OCI-LY7 (cell line): ENCODE results near the gene OR1J1. TPM values are rescaled to one million over a fixed set of nuclear protein-coding genes. Genes with fewer than 3 reads are reported as not detected.

Experiments
- BruUV-seq: library from RNA; stranded (reverse); fragments of 400-500 nt; replicated peaks from 2 replicates; lab custom pipeline; 2021; lab: Mats Ljungman, UMichigan
- CTCF ChIA-PET: fragments of 300-600 bp; sonication (Branson Sonifier 250); formaldehyde crosslinking; loops from one replicate; lab custom pipeline; 2022; ENCODE audit warnings: antibody characterized with exemption; ENCODE audit not compliant: unreplicated experiment; lab: Charles Lee
- POLR2A ChIA-PET: fragments of 300-600 bp; sonication (Branson Sonifier 250); formaldehyde crosslinking; loops from one replicate; lab custom pipeline; 2022; ENCODE audit warnings: antibody characterized with exemption; lab: Charles Lee
- DNase-seq: peaks from one replicate; pipeline ENCODE4 v3.0.0-alpha.2; 2015; ENCODE audit warnings: low spot score
- H2AFZ ChIP-seq: fragments of 200-600 bp; sonication (generic), shearing (Covaris generic); 2 replicates; pipeline ENCODE4 v1.6.1; 2014; ENCODE audit warnings: mild to moderate bottlenecking, antibody characterized with exemption, low read length, moderate library complexity
- H3K27ac ChIP-seq: fragments of 200-600 bp; sonication (generic); 2 replicates; pipeline ENCODE4 v1.5.1; 2014; ENCODE audit warnings: mixed run types, low read depth, mild to moderate bottlenecking, moderate library complexity, low read length, inconsistent platforms; ENCODE audit not compliant: poor library complexity, severe bottlenecking
- H3K36me3 ChIP-seq: fragments of 200-600 bp; sonication (generic); 2 replicates; pipeline ENCODE4 v1.6.1; 2014; ENCODE audit warnings: mild to moderate bottlenecking, antibody characterized with exemption, low read length, moderate library complexity, mixed read lengths; ENCODE audit not compliant: insufficient read depth
- H3K4me1 ChIP-seq: fragments of 200-600 bp; sonication (generic); 2 replicates; pipeline ENCODE4 v1.5.1; 2014; ENCODE audit warnings: mild to moderate bottlenecking, low read length; ENCODE audit not compliant: insufficient read depth, poor library complexity, severe bottlenecking
- H3K4me2 ChIP-seq: fragments of 200-600 bp; sonication (generic); 2 replicates; pipeline ENCODE4 v1.6.1; 2014; ENCODE audit warnings: mild to moderate bottlenecking, low read length
- H3K4me3 ChIP-seq: fragments of 200-600 bp; sonication (generic); 2 replicates; pipeline ENCODE4 v1.5.1; 2014; ENCODE audit warnings: mild to moderate bottlenecking, low read depth, low read length; ENCODE audit not compliant: poor library complexity, severe bottlenecking
- H3K79me2 ChIP-seq: fragments of 200-600 bp; sonication (generic); 2 replicates; pipeline ENCODE4 v1.6.1; 2016; ENCODE audit warnings: low read depth, mild to moderate bottlenecking, low read length, moderate library complexity, mixed read lengths; ENCODE audit not compliant: insufficient read depth
- H3K9me2 ChIP-seq: fragments of 200-600 bp; sonication (generic); 2 replicates; pipeline ENCODE4 v1.6.1; 2016; ENCODE audit warnings: mild to moderate bottlenecking, low read length, mixed read lengths; ENCODE audit not compliant: insufficient read depth
- H3K9me3 ChIP-seq: fragments of 200-600 bp; sonication (generic); 2 replicates; pipeline ENCODE4 v1.6.1; 2014; ENCODE audit warnings: mild to moderate bottlenecking, mixed run types, low read length, mixed read lengths
- H4K20me1 ChIP-seq: fragments of 200-600 bp; sonication (generic); 2 replicates; pipeline ENCODE4 v1.6.1; 2014; ENCODE audit warnings: mild to moderate bottlenecking, antibody characterized with exemption, low read length, moderate library complexity, mixed read lengths; ENCODE audit not compliant: insufficient read depth
- EZH2phosphoT487 ChIP-seq: fragments of 200-600 bp; sonication (generic); IDR thresholded peaks from 2 replicates; pipeline ENCODE4 v1.6.1; 2018; ENCODE audit warnings: low read depth, borderline replicate concordance, mild to moderate bottlenecking, mixed run types, antibody characterized with exemption, low read length, moderate library complexity, mixed read lengths
- intact Hi-C: fragments of 100-400 bp; cut with micrococcal nuclease; formaldehyde crosslinking; loops from one replicate; pipeline ENCODE4 v1.10.0; 2022; ENCODE audit not compliant: unreplicated experiment
- total RNA-seq, 2 experiments: library from RNA; depleted of rRNA in 1 of 2; stranded (reverse); fragments of >200 nt in 1 of 2; shearing (Covaris generic) in 1 of 2; gene quantifications; 2 replicates each; pipeline ENCODE4 v1.2.3, GENCODE V29; 2014 to 2022
- TF ChIP-seq, protein P1 (sequence below): fragments of 200-600 bp; sonication (generic); conservative IDR thresholded peaks from 2 replicates; pipeline ENCODE4 v1.5.1; 2014; ENCODE audit warnings: mild to moderate bottlenecking, antibody characterized with exemption, low read length, moderate library complexity, mixed read lengths

Gene OR1J1
- total RNA-seq, 2 experiments from 2014 or later: not detected

- H3K4me3 ChIP-seq: no peak overlapping the region
- 0 out of 2 replicates have a peak, but pooled peaks cover 3% of the 10 kb centered on the region for H3K9me3 ChIP-seq
- ChIA-PET CTCF (no interaction called here), POLR2A (no interaction called here)
- H3K79me2 ChIP-seq: no peaks in the 10 kb centered on the region
- no peaks in the 10 kb centered on the region for H3K4me1 ChIP-seq
- H2AFZ ChIP-seq: no peak overlapping the region
- H3K36me3 ChIP-seq: no peaks in the 10 kb centered on the region
- no peaks in the 10 kb centered on the region for H3K9me2 ChIP-seq
- intact Hi-C loops: no loop called here
- no peaks in the 10 kb centered on the region for H4K20me1 ChIP-seq
- BruUV-seq: no TSS peak
- H3K27ac ChIP-seq: no peak overlapping the region
- DNase-seq: no peak
- TF ChIP-seq EZH2phosphoT487: no peak
- TF ChIP-seq, protein P1, sequence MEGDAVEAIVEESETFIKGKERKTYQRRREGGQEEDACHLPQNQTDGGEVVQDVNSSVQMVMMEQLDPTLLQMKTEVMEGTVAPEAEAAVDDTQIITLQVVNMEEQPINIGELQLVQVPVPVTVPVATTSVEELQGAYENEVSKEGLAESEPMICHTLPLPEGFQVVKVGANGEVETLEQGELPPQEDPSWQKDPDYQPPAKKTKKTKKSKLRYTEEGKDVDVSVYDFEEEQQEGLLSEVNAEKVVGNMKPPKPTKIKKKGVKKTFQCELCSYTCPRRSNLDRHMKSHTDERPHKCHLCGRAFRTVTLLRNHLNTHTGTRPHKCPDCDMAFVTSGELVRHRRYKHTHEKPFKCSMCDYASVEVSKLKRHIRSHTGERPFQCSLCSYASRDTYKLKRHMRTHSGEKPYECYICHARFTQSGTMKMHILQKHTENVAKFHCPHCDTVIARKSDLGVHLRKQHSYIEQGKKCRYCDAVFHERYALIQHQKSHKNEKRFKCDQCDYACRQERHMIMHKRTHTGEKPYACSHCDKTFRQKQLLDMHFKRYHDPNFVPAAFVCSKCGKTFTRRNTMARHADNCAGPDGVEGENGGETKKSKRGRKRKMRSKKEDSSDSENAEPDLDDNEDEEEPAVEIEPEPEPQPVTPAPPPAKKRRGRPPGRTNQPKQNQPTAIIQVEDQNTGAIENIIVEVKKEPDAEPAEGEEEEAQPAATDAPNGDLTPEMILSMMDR: no peak
- no peak overlapping the region for H3K4me2 ChIP-seq
Observed at GRCh38 chr9:122442568-122442967, 35.2 kb downstream of the OR1J1 start.

Other genes with a start within 250 kb of the OR1J1 start
- gene LHX6, start 249.0 kb downstream of the OR1J1 start, total RNA-seq (2014; rRNA removed; shearing (Covaris generic)): not detected in 2 replicates
- not detected in 2 replicates for gene LHX6, start 249.0 kb downstream of the OR1J1 start, total RNA-seq (2022)
- gene RBM18, start 213.1 kb downstream of the OR1J1 start, total RNA-seq (2014; rRNA removed; shearing (Covaris generic)): 7.2 and 8.3 TPM in 2 replicates
- 21.1 and 22.2 TPM in 2 replicates for gene RBM18, start 213.1 kb downstream of the OR1J1 start, total RNA-seq (2022)
- gene MRRF, start 213.0 kb downstream of the OR1J1 start, total RNA-seq (2014; rRNA removed; shearing (Covaris generic)): 38.7 and 46.1 TPM in 2 replicates
- 48.2 and 53.2 TPM in 2 replicates for gene MRRF, start 213.0 kb downstream of the OR1J1 start, total RNA-seq (2022)
- 0.79 and 0.85 TPM in 2 replicates for gene PTGS1, start 106.9 kb downstream of the OR1J1 start, total RNA-seq (2014; rRNA removed; shearing (Covaris generic))
- gene PTGS1, start 106.9 kb downstream of the OR1J1 start, total RNA-seq (2022): 1.5 and 2.2 TPM in 2 replicates
- not detected in 2 replicates for gene OR1J2, start 32.9 kb upstream of the OR1J1 start, total RNA-seq (2014; rRNA removed; shearing (Covaris generic))
- gene OR1J2, start 32.9 kb upstream of the OR1J1 start, total RNA-seq (2022): not detected in 2 replicates
- not detected in 2 replicates for gene OR1J4, start 41.2 kb upstream of the OR1J1 start, total RNA-seq (2014; rRNA removed; shearing (Covaris generic))
- gene OR1J4, start 41.2 kb upstream of the OR1J1 start, total RNA-seq (2022): not detected in 2 replicates
- gene OR1N1, start 49.4 kb upstream of the OR1J1 start, total RNA-seq (2014; rRNA removed; shearing (Covaris generic)): not detected in 2 replicates
- gene OR1N1, start 49.4 kb upstream of the OR1J1 start, total RNA-seq (2022): not detected in 2 replicates
- not detected in 2 replicates for gene OR1N2, start 75.2 kb upstream of the OR1J1 start, total RNA-seq (2014; rRNA removed; shearing (Covaris generic))
- gene OR1N2, start 75.2 kb upstream of the OR1J1 start, total RNA-seq (2022): not detected in 2 replicates
- not detected in 2 replicates for gene OR1L8, start 105.5 kb upstream of the OR1J1 start, total RNA-seq (2014; rRNA removed; shearing (Covaris generic))
- gene OR1L8, start 105.5 kb upstream of the OR1J1 start, total RNA-seq (2022): not detected in 2 replicates
- not detected in 2 replicates for gene OR1Q1, start 136.8 kb upstream of the OR1J1 start, total RNA-seq (2014; rRNA removed; shearing (Covaris generic))
- not detected in 2 replicates for gene OR1Q1, start 136.8 kb upstream of the OR1J1 start, total RNA-seq (2022)
- not detected in 2 replicates for gene OR1B1, start 179.7 kb upstream of the OR1J1 start, total RNA-seq (2014; rRNA removed; shearing (Covaris generic))
- not detected in 2 replicates for gene OR1B1, start 179.7 kb upstream of the OR1J1 start, total RNA-seq (2022)
- gene OR1L1, start 183.8 kb upstream of the OR1J1 start, total RNA-seq (2014; rRNA removed; shearing (Covaris generic)): not detected in 2 replicates
- not detected in 2 replicates for gene OR1L1, start 183.8 kb upstream of the OR1J1 start, total RNA-seq (2022)
- not detected in 2 replicates for gene OR1L3, start 197.2 kb upstream of the OR1J1 start, total RNA-seq (2014; rRNA removed; shearing (Covaris generic))
- gene OR1L3, start 197.2 kb upstream of the OR1J1 start, total RNA-seq (2022): not detected in 2 replicates
- not detected in 2 replicates for gene OR1L4, start 246.1 kb upstream of the OR1J1 start, total RNA-seq (2014; rRNA removed; shearing (Covaris generic))
- gene OR1L4, start 246.1 kb upstream of the OR1J1 start, total RNA-seq (2022): not detected in 2 replicates